Activated naive CD4-positive, alpha-beta T cell treated with anti-CD3 and anti-CD28 coated beads, Interleukin-2, amount 50 U/mL, for 72 hours (primary cell): ENCODE measurements around the gene PCBP3. TPM values are rescaled to one million over a fixed set of nuclear protein-coding genes. Genes with fewer than 3 reads are reported as not detected.
"Not testable (repeated sequence)": the region's sequence is repeated elsewhere in the genome, so short reads cannot be mapped to it uniquely, and the experiment has no call there.

Experiments
- ATAC-seq, 2 donors: fragments of 150-1000 bp; cut with Tn5 transposase; 2 replicates each; pipeline ENCODE4 v1.10.0; 2021; ENCODE audit warnings: mild to moderate bottlenecking in 2 of 2, moderate library complexity in 2 of 2
- DNase-seq, 2 donors: peaks; one replicate each; pipeline ENCODE4 v3.0.0; 2021 to 2022; ENCODE audit warnings: low spot score in 2 of 2
- H3K27ac Mint-ChIP-seq, 2 donors: one replicate each; pipeline ENCODE4 v1.8.0; 2022; ENCODE audit warnings: mild to moderate bottlenecking in 2 of 2, mixed read lengths in 2 of 2
- H3K36me3 Mint-ChIP-seq, 2 donors: one replicate each; pipeline ENCODE4 v1.8.0; 2022; ENCODE audit warnings: mixed read lengths in 2 of 2
- H3K9me3 Mint-ChIP-seq, 2 donors: one replicate each; pipeline ENCODE4 v1.8.0; 2022; ENCODE audit warnings: mixed read lengths in 2 of 2
- total RNA-seq, 2 donors: library from RNA; stranded (reverse); gene quantifications; one replicate each; pipeline ENCODE4 v1.2.3, GENCODE V29; 2022

The PCBP3 gene
- total RNA-seq, 2 donors from 2014 or later = 19.7 to 26.3 TPM

DNA sequence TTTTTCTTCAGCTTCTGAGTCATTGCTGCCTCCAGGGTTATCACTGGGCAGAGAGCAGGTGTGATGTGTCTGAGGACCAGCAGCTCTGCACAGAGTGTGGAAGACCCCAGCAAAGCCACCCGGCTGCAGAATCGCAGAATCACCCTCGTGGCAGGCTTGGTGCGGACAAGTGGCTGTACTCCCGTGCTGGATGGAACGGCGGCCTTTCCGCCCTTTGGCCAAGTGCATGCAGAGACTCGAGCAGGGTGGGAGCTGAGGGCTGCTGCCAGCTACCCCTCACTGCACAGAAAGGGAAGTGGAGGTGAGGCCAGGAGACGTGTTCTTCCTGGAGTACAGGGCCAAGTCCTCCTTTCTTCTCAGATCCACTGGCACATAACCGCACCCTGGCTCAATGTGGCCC, 162.5 kb downstream of the PCBP3 start:
- Mint-ChIP-seq H3K36me3 (peaks cover 8 to 17% of the 10 kb centered on the region in 2 donors), H3K9me3 (no peaks in the 10 kb centered on the region), H3K27ac (no peak overlapping the region)
- no peak for ATAC-seq
- no peak for DNase-seq

DNA sequence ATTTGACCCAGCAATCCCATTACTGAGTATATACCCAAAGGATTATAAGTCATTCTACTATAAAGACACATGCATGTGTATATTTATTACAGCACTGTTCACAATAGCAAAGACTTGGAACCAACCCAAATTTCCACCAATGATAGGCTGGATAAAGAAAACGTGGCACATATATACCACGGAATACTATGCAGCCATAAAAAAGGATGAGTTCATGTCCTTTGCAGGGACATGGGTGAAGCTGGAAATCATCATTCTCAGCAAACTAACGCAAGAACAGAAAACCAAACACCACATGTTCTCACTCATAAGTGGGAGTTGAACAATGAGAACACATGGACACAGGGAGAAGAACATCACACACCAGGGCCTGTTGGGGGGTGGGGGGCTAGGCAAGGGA, 165.1 kb downstream of the PCBP3 start:
- not testable (repeated sequence) for H3K27ac Mint-ChIP-seq, ATAC-seq, H3K9me3 Mint-ChIP-seq, DNase-seq
- H3K36me3 Mint-ChIP-seq = peaks cover 8 to 26% of the 10 kb centered on the region in 2 donors

DNA sequence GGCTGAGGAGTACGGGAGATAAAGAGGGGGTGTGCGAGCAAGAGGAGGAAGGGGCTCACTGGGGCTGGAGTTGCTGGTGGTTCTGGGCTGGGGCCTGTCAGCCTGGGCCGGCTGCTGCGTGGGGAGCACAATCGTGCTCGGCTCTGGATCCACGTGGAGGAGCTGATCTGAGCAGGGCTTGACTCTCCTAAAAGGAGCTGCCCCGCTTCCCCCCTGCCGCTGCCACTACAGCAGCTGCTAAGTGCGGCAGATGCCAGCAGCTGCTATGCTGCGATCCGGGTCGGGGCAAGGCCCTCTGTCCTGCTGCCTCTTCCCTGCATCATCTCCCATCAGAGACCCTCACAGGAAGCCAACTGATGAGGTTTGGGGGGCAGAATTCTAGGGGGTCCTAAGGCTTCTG, 165.9 kb downstream of the PCBP3 start:
- Mint-ChIP-seq H3K27ac (no peak overlapping the region), H3K36me3 (peaks cover 8 to 26% of the 10 kb centered on the region in 2 donors)
- ATAC-seq = no peak

DNA sequence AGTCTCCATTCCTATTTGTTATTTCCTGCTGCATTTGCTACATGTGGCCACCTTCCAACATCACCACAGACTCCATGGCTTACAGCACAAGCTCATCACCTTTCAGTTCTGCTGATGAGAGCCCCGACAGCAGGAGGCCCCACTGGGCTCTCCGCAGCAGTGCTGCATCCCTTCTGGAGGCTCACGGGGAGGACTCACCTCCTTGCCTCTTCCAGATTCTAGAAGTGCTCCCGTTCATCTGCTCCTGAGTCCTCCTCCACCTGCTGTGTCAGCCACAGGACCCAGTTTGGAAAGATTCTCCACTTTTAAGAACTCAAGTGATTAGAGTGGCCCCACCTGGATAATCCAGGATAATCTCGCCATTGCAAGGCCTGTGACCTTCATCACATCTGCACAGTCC, 167.6 kb downstream of the PCBP3 start:
- Mint-ChIP-seq H3K27ac (no peak overlapping the region), H3K9me3 (peaks cover 0 to 7% of the 10 kb centered on the region in 2 donors), H3K36me3 (peaks cover 8 to 26% of the 10 kb centered on the region in 2 donors)
- ATAC-seq = no peak
- DNase-seq = no peak

More for the DNA sequence above, 165.9 kb downstream of the PCBP3 start:
- no peak for DNase-seq
- peaks cover 0 to 7% of the 10 kb centered on the region in 2 donors for H3K9me3 Mint-ChIP-seq

DNA sequence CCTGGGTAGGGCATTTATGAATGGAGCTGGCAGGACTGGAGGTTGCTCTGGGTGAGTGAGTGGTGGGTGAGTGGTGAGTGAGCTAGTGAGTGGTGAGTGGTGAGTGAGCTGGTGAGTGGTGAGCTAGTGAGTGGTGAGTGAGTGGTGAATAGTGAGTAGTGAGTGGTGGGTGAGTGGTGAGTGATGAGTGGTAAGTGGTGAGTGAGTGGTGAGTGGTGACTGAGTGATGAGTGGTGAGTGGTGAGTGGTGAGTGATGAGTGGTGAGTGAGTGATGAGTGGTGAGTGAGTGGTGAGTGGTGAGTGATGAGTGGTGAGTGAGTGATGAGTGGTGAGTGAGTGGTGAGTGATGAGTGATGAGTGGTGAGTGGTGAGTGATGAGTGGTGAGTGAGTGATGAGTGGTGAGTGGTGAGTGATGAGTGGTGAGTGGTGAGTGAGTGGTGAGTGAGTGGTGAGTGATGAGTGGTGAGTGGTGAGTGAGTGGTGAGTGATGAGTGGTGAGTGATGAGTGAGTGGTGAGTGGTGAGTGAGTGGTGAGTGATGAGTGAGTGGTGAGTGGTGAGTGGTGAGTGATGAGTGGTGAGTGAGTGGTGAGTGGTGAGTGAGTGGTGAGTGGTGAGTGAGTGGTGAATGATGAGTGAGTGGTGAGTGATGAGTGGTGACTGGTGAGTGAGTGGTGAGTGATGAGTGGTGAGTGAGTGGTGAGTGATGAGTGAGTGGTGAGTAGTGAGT, 170.8 kb downstream of the PCBP3 start:
- peaks cover 13 to 27% of the 10 kb centered on the region in 2 donors for H3K36me3 Mint-ChIP-seq
- DNase-seq (peak in 1 of 2 donors; percentile 54), ATAC-seq (peak in 1 of 2 donors; percentile 15)

DNA sequence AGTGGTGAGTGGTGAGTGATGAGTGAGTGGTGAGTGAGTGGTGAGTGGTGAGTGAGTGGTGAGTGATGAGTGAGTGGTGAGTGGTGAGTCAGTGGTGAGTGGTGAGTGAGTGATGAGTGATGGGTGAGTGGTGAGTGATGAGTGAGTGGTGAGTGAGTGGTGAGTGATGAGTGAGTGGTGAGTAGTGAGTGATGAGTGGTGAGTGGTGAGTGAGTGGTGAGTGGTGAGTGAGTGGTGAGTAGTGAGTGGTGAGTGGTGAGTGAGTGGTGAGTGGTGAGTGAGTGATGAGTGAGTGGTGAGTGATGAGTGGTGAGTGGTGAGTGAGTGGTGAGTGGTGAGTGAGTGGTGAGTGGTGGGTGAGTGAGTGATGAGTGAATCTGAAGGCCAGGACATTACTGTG, 172.3 kb downstream of the PCBP3 start:
- not testable (repeated sequence) for H3K27ac Mint-ChIP-seq, ATAC-seq, H3K9me3 Mint-ChIP-seq, DNase-seq
- H3K36me3 Mint-ChIP-seq = peaks cover 13 to 27% of the 10 kb centered on the region in 2 donors

More for the DNA sequence above, 170.8 kb downstream of the PCBP3 start:
- not testable (repeated sequence) for H3K9me3 Mint-ChIP-seq, H3K27ac Mint-ChIP-seq

DNA sequence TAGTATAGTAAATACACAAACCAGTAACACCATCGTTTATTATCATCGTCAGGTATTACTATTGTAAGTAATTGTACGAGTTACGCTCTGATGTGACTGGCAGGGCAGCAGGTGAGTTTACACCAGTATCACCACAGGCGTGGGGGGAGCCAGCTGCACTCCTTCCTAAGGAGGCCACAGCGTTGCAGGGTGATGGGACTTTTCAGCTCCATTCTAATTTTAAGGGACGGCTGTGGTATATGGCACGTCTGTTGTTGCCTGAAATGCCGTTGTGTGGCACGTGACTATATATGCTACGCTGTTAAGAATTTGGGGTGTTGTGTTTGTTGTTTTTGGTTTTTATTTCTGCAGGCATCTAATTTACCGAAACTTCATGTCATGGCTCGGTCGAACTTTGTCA, 173.3 kb downstream of the PCBP3 start:
- DNase-seq (no peak), ATAC-seq (no peak)
- Mint-ChIP-seq H3K9me3 (peaks cover 0 to 7% of the 10 kb centered on the region in 2 donors), H3K27ac (peak overlapping the region; percentile 88 to 97), H3K36me3 (peaks cover 13 to 27% of the 10 kb centered on the region in 2 donors)

DNA sequence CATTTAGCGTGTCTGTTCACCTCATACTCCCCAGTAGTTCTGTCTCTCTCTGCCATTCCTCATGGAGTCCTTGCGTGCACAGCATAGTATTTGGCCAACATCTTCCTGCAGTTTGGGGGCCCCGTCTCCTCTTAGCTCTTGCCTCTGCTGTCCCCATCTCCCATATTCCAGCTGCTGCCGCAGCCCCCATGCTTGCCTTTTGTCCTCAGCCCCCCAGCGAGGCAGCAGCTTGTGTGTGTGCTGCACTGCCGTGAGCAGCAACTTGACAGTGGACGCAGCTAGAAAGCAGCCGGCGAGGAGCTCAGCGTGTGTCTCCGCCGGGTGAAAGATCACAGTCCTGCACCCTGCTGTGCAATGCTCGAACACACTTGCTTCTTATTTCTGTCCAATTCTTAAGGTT, 173.8 kb downstream of the PCBP3 start:
- DNase-seq = no peak
- ATAC-seq = no peak
- Mint-ChIP-seq H3K9me3 (peaks cover 0 to 7% of the 10 kb centered on the region in 2 donors), H3K36me3 (peaks cover 13 to 27% of the 10 kb centered on the region in 2 donors), H3K27ac (peak overlapping the region; percentile 88 to 97)

DNA sequence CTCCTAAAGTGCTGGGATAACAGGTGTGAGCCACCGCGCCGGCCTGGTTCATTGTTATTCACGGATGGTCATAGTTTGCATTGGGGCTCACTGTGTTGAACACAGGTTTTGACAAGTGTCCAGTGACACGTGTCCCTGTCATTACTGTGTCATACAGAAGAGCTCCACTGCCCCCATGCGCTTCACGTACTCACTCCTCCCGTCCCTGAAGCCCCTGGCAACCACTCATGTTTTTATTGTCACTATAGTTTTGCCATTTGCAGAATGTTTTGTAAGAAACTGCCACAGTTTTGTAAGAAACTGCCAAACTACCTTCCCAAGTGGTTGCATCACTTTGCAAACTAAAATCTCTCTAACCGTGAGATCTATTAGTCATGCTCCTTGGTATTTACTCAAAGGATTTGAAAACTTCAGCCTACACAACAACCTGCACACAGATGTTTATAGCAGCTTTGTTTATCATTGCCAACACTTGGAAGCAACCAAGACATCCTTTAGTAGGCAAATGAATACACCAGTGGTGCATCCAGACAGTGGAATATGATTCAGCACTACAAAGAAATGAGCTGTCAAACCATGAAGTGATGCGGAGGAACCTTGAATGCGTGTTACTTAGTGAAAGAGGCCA, 174.9 kb downstream of the PCBP3 start:
- peak in 1 of 2 donors; percentile 54 for DNase-seq
- peak overlapping the region; percentile 88 to 97 for H3K27ac Mint-ChIP-seq
- ATAC-seq = peak; percentile 80 to 83
- H3K9me3 Mint-ChIP-seq = no peaks in the 10 kb centered on the region
- peaks cover 13 to 19% of the 10 kb centered on the region in 2 donors for H3K36me3 Mint-ChIP-seq

DNA sequence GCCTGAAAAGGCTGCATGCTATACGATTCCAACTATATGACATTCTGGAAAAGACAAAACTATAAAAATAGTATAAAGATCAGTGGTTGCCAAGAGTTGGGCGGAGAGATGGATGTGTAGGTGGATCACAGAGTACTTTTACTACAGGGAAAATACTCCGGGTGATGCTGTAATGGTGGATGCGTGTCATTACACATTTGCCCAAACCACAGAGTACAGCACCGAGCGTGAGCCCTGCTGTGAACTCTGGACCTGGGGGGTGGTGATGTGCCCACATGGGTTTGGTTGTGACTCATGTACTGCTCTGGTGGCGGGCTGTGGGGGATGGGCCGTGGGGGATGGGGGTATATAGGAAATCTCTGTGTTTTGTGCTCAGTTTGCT, 175.4 kb downstream of the PCBP3 start:
- ATAC-seq (peak; percentile 81 to 87), DNase-seq (peak; percentile 85)
- Mint-ChIP-seq H3K9me3 (no peaks in the 10 kb centered on the region), H3K36me3 (peaks cover 13 to 19% of the 10 kb centered on the region in 2 donors), H3K27ac (peak overlapping the region; percentile 88 to 97)

DNA sequence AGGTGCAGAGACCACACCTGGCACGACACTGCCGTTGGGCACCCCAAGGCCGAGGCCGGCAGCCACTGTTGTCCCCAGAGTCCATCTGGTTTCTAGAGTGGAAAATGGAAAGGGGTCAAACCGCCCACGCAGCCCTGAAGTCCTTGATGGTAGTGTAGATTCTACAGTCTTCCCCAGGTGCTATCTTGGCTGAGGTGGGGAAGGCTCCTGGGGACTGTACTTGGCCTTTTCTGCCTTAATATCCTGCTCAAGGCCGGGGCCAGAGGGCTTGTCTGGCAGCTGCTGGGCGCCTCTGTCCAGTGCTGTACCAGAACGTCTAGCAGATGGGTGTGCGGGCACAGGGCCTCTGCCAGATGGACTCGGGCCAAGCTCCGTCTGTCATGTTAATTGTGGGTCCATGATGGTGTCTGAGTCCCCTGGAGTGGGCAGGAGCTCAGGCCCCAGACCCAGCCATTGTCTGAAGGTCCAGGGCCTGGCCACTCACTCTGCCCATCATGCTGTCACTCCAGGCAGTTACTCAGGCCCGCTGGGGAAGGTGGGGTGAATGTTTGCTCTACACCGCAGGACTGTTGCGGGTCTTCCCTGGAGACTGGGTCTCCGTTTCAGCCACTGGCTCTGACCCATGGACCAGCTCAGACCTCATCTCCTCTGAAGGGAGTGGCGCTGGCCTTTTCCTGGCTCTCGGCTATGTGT, 176.1 kb downstream of the PCBP3 start:
- Mint-ChIP-seq H3K9me3 (no peaks in the 10 kb centered on the region), H3K36me3 (peaks cover 13 to 19% of the 10 kb centered on the region in 2 donors), H3K27ac (peak overlapping the region; percentile 88 to 97)
- no peak for ATAC-seq
- no peak for DNase-seq

DNA sequence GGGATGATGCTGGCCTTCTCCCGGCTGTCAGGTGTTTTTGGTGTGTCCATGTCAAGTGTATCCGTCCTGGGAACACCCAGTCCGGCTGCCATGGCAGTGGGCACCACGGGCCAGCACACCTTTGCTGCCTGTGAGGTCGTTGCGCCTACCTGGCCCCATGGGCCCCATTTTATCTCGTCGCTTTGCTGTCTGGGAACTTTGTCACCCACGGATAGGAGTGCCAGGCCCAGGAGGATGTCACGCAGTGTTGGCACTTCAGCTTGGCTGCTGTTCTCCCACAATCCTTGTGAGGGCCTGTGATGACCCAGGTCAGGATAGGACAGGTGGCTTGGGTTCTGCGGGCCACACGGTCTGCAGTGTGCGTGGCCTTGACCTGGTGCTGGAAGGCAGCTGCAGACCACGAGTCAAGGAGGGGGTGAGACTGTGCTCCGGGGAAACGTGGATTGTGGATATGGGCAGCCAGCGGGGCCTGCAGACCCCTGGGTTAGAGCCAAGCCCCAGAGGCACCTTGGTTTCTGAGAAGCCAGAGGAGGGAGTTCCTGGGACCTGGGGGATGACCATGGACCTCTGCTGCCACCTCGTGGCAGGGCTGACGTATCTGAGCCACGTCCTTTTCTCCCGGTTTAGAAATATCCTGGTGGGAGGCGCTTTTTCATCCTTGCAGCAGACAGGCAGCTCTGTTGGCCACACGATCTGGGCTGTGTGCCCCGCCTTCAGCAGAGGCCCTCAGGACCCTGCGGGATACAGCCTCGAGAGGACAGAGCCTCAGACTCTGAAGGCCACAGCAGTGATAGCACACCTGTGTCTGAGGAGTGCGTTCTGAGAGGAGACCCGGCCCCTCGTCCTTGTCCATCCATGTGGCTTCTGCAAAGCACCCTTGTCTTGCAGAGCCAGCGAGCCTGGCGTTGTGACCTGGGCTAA, 176.9 kb downstream of the PCBP3 start:
- Mint-ChIP-seq H3K36me3 (peaks cover 13 to 19% of the 10 kb centered on the region in 2 donors), H3K9me3 (no peaks in the 10 kb centered on the region), H3K27ac (peak overlapping the region; percentile 87 to 88)
- ATAC-seq (peak; percentile 19 to 31), DNase-seq (peak; percentile 74 to 82)

DNA sequence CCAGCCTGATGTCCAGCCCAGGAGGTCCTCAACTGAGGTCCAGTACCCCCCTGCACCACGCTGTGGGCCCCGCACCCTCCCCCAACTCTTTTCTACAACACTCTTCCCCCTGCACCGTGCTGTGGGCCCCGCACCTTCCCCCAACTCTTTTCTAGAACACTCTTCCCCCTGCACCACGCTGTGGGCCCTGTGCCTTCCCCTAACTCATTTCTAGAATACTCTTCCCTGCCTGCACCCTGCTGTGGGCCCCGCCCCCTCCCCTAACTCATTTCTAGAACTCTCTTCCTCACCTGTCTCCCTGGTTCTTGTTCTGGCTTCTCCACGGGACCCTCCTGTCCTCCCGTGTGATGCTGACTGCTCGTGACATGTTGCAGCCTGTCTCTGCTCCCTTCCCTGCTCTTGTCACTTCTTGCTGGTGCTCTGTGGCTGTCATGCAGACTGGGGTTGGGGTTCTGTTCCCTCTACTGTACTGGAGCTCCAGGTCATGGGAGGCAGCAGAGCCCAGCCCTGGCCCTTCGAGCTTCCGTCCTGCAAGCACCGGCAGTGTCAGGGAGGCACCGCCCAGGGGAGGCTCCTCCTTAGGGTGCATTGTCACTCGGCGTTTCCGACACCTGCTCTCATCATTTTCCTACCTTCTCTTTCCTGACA, 177.9 kb downstream of the PCBP3 start:
- peak overlapping the region in 1 of 2 donors; percentile 26 for H3K27ac Mint-ChIP-seq
- DNase-seq (no peak), ATAC-seq (no peak)
- H3K9me3 Mint-ChIP-seq = no peaks in the 10 kb centered on the region
- peaks cover 13 to 19% of the 10 kb centered on the region in 2 donors for H3K36me3 Mint-ChIP-seq

DNA sequence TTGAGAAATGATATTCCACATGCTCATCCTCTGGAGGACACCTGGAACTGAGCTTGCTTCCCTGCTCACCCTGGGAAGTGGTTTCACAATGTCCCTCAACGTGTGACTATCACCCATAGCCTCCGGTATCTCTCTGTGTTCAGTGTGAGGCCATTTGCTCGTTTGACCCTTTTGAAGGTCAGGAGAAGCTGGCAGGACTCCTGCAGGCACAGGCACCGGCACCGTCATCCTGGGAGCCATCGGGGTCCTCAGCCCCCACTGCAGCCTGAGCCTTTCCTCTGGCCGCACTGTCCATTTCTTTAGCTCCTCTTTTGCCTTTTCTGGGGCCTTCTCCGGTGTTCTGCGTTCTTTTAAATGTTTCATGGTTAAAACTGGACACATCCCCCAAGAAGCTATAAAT, 178.5 kb downstream of the PCBP3 start:
- peak overlapping the region in 1 of 2 donors; percentile 26 for H3K27ac Mint-ChIP-seq
- no peak for DNase-seq
- no peaks in the 10 kb centered on the region for H3K9me3 Mint-ChIP-seq
- peaks cover 12 to 16% of the 10 kb centered on the region in 2 donors for H3K36me3 Mint-ChIP-seq
- ATAC-seq = no peak

DNA sequence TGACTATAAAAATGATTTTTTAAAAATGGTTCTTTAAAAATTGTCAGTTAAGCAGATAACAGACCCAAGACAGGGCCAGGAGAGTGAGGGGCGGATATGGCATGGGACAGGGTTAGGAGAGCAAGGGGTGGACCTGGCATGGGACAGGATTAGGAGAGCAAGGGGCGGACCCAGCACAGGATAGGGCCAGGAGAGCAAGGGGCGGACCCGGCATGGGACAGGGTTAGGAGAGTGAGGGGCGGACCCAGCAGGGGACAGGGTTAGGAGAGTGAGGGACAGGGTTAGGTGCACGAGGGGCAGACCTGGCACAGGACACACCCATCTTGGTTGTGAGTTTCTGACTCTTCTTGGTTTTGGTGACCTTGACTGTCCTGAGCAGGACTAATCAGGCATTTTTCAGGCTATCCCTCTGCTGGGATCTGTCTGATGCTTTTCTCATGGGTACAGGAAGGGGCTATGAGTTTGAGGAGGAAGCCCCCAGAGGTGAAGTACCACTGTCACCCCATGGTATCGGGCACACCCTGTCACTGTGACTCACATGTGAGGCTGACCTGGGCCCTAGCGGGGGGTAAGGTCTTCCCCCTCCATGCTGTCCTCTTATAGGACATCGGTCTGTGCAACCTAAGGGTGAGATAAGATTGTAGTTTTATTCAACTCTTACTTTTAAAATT, 179.0 kb downstream of the PCBP3 start:
- Mint-ChIP-seq H3K27ac (peak overlapping the region; percentile 26 to 40), H3K9me3 (no peaks in the 10 kb centered on the region), H3K36me3 (peaks cover 6 to 10% of the 10 kb centered on the region in 2 donors)
- ATAC-seq (no peak), DNase-seq (no peak)
